Renal cortical epithelial cell (primary cell): Measurements from ENCODE around the gene FOXO1. TPM values are rescaled to one million over a fixed set of nuclear protein-coding genes. Genes with fewer than 3 reads are reported as not detected.
A peak's percentile ranks its signal among the peaks of the same experiment; 100 is the strongest.

Source experiments
- DNase-seq: peaks from one replicate; pipeline ENCODE4 v3.0.0-alpha.2; 2011; ENCODE audit warnings: low read depth
- total RNA-seq: library from RNA; depleted of rRNA; stranded (reverse); fragments of >200 nt; gene quantifications from 2 replicates; pipeline ENCODE4 v1.2.3, GENCODE V29; 2014

Gene FOXO1
- total RNA-seq, 1 donor from 2014 or later = 28.7 TPM

- peak; percentile 61 for DNase-seq
Observed at GRCh38 chr13:40508127-40508526, 158.3 kb downstream of the FOXO1 start.

GRCh38 chr13:40506592-40507446 lies 159.6 kb downstream of the FOXO1 start:
- DNase-seq = no peak

Other genes with a start within 250 kb of the FOXO1 start
- 20.5 and 25.8 TPM in 2 replicates for gene MRPS31, start 104.5 kb upstream of the FOXO1 start, total RNA-seq
- gene SLC25A15, start 123.0 kb upstream of the FOXO1 start, total RNA-seq = 27.5 and 34.6 TPM in 2 replicates